ENCODE data around the gene YPEL2.

The YPEL2 gene

DNA sequence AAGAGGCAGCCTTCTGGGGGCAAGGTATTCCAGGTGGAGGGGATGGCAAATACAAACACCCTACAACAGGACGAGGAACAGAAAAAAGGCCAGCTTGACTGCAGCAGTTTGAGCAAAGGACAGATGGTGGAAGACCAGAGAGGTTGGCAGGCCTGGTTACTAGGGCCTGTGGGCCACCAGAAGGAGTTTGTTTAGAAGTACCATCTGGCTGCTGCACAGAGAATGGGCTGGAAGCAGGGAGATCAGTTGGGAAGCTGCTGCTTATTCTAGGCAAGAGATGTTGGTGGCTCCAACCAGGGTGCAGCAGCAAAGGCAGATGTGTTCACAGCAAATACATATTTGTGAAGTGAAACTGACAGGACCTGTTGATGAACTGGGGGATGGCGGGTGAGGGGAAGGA lies 2.9 kb upstream of the YPEL2 start:
- ChIA-PET POLR2A (no interaction called here), CTCF (interaction anchor here (0.6 to 18.3 kb wide), 9 partner anchors 9 to 212 kb away, joined by 3 to 342 read pairs (median 7); no protein-coding TSS in a partner anchor)
- TF ChIP-seq, protein P1, sequence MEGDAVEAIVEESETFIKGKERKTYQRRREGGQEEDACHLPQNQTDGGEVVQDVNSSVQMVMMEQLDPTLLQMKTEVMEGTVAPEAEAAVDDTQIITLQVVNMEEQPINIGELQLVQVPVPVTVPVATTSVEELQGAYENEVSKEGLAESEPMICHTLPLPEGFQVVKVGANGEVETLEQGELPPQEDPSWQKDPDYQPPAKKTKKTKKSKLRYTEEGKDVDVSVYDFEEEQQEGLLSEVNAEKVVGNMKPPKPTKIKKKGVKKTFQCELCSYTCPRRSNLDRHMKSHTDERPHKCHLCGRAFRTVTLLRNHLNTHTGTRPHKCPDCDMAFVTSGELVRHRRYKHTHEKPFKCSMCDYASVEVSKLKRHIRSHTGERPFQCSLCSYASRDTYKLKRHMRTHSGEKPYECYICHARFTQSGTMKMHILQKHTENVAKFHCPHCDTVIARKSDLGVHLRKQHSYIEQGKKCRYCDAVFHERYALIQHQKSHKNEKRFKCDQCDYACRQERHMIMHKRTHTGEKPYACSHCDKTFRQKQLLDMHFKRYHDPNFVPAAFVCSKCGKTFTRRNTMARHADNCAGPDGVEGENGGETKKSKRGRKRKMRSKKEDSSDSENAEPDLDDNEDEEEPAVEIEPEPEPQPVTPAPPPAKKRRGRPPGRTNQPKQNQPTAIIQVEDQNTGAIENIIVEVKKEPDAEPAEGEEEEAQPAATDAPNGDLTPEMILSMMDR (IDR thresholded peaks at IDR 0.05; ENCODE audit: insufficient read depth, low read length, missing control alignments) = no peak
- DNase-seq (ENCODE audit: low read depth, low spot score) = no peak
- no peak overlapping the region for H3K4me3 ChIP-seq (ENCODE audit: low read depth, low read length)

DNA sequence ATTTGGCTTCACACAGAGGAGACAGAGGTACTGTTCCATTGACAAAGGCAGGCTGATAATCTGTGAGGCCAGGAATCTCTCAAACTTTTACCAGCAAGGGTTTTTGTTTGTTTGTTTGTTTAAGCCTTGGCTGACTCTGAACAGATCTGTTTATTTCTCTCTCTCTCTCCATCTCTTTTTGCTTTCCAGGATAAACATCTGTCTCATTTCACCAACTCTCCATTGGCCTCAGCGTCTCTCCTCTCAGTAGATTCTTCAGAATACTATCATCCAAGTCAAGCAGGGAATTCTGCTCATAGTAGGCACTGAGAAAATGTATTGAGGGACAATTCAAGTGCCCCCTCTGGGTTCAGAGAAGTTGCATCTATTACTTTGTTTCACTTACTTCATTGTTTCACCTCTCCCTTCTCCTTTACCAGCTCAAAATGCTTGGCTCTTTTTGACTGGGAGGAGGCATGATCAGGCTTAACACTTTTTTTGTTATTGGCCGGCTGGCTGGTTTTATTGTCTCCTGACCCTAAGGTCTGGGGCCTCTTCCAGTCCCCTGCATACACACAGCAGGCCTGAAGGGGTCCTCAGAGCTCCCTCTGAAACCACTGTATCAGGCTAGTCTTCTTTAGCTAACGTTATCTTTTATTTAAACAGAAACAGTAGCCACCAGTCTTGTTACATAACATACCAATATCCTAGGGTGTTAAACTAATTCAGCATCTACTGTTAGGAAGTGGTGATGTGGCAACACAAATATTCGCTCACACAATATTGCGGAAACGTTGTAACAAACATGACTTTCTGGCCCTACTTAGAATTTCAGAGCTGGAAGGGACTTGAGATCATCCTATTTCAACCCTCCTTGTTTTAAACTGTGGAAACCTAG lies 2.0 kb upstream of the YPEL2 start:
- peak; percentile 26 for DNase-seq (ENCODE audit: low read depth, low spot score)
- TF ChIP-seq, protein P1 (IDR thresholded peaks at IDR 0.05; ENCODE audit: insufficient read depth, low read length, missing control alignments) = peak; percentile 82
- CTCF ChIA-PET = interaction anchor here (0.6 to 18.3 kb wide), 42 partner anchors 9 to 721 kb away, joined by 3 to 342 read pairs (median 4); partner anchors contain the start of gene DHX40
- POLR2A ChIA-PET = no interaction called here
- H3K4me3 ChIP-seq (ENCODE audit: low read depth, low read length) = 0 out of 2 replicates have a peak overlapping the region, but pooled peaks have one; percentile 8

DNA sequence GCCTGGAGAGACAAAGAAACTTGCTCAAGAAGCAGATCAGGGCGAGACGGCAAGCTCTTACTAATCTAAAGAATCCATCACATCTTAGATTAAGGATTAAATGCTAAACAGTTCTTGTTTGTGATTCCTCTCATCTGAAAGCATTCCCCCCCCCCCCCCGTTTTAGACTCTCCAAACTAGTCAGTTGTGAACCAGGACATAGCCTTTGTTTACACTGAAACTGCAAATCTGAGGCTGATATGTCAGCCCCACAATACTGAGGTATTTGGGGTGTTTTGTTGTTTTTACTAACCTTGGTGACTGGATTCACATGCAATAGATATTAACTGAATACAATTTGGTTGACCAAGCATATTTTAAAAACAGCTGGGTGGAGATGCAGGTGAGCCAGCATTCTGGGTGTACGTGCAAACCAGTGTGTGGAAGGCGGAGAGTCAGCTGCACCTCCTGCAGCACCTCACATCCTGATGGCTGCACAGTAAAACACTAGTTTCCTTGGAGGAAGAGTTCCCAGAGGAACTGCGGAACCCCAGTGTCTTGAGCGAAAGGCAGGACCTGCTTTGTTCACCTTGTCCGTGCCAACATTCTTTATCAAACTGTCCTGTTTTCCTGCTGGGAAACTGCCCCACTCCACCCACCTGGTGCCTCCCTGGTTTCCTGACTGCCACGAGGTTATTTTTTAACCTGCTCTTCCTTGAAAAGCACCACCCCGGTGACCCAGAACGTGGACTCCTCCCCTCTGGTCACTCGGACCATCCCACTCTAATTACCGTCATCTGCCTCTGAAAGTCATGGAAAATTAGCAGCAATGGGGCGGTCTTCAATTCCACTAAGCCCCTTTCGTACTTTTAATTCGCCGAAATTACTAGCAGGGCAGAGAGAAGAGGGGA lies 1.2 kb upstream of the YPEL2 start:
- TF ChIP-seq, protein P1 (IDR thresholded peaks at IDR 0.05; ENCODE audit: insufficient read depth, low read length, missing control alignments) = no peak
- DNase-seq (ENCODE audit: low read depth, low spot score) = no peak
- ChIA-PET POLR2A (no interaction called here), CTCF (interaction anchor here (0.7 to 18.3 kb wide), 37 partner anchors 8 to 720 kb away, joined by 3 to 342 read pairs (median 6); partner anchors contain the start of gene DHX40)
- H3K4me3 ChIP-seq (ENCODE audit: low read depth, low read length) = peak overlapping the region; percentile 8; the same call in 1 of the 2 replicates

DNA sequence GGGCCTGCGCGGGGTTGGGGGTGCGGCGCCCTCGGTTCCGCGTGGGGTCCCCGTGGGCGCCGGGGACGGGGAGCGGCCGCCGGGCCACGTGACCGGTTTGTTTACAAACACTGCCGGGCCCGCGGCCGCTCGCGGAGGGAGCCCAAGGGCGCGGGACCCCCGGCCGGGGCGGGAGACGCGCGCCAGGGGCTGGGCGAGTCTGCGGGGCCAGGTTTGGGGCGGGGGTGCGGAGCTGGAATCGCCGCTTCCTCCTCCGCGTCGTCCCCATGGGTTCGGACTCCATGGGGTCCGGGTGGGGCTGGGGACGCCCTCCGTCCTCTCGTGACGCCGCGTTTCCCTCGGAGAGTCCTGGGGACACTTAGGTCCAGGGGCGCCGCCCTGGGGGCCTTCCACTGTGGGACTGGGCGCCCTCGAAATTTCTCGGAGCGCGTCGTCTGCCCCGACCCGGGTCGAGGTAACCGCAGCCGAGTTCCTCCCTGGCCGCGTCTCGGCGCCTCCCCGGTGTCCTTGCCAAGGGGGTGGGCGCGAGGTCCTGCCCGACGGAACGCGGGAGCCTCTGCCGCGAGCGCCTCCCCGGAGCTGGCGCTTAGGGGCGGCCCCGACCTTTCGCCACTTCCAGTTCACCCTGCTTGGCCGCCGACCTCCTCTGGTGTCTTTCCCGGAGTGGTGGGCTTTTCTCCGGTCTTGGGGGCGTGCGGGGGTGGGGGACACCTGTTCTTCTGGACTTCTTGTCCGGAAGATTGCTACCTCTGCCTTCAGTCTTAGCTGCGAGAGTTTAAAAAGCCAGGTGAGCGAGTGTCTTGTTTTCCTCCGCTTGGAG lies 684 bp downstream of the YPEL2 start:
- POLR2A ChIA-PET = no interaction called here
- no peak for DNase-seq (ENCODE audit: low read depth, low spot score)
- TF ChIP-seq, protein P1 (IDR thresholded peaks at IDR 0.05; ENCODE audit: insufficient read depth, low read length, missing control alignments) = no peak

DNA sequence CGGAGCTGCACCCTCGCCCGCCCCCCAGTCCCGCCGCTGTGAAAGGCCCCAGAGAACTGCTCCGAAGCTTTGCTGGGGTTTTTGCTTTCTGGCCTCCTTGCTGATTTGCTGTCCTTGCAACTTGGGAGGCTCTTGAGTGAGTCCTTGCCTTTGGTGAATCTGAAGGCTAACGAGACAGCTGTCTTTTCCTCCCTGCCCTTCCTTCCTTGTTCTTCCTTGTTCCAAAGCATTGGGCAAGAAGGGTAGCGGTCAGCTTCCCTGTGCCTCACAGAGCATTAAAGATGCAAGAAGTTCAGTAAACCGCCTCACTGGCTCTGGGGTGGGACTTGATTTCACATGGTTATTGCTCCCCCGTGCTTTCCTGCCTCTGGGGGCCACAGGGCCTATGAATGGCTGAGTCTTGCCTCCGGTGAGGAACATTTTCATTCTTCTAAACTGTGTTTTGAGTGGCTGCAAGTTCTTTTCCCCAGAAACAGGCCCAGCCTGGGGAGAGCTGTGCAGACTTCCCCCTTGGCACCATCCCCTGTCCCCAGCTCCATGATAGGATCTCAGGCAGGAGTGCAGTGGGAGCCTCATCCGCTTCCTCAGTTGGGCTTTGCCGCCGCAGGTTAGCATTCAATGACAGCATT lies 1.4 kb downstream of the YPEL2 start:
- TF ChIP-seq, protein P1 (IDR thresholded peaks at IDR 0.05; ENCODE audit: insufficient read depth, low read length, missing control alignments) = no peak
- DNase-seq (ENCODE audit: low read depth, low spot score) = no peak
- peak overlapping the region; percentile 75 for H3K4me3 ChIP-seq (ENCODE audit: low read depth, low read length)
- POLR2A ChIA-PET = no interaction called here
- CTCF ChIA-PET = interaction anchor here (1.3 to 18.3 kb wide), 2 partner anchors 22 to 110 kb away, joined by 4 to 342 read pairs; no protein-coding TSS in a partner anchor

More for the DNA sequence above, 684 bp downstream of the YPEL2 start:
- peak overlapping the region; percentile 75 for H3K4me3 ChIP-seq (ENCODE audit: low read depth, low read length)
- CTCF ChIA-PET = interaction anchor here (1.3 to 18.3 kb wide), 2 partner anchors 21 to 110 kb away, joined by 4 to 342 read pairs; no protein-coding TSS in a partner anchor
